KMS-11 (cell line): ENCODE results near the gene CHST8.
"Not testable (repeated sequence)": the region's sequence is repeated elsewhere in the genome, so short reads cannot be mapped to it uniquely, and the experiment has no call there.

ENCODE experiments used
- H2AFZ ChIP-seq: fragments of 200-600 bp; sonication (generic); 2 replicates; pipeline ENCODE4 v1.6.1; 2016; ENCODE audit warnings: antibody characterized with exemption, mixed run types, low read depth
- H3K27ac ChIP-seq: fragments of 200-600 bp; sonication (generic); 2 replicates; pipeline ENCODE4 v1.6.1; 2016; ENCODE audit warnings: mild to moderate bottlenecking, mixed run types
- H3K27me3 ChIP-seq: fragments of 200-600 bp; sonication (generic); 2 replicates; pipeline ENCODE4 v1.6.1; 2017; ENCODE audit warnings: mild to moderate bottlenecking, low read depth, mixed run types, moderate library complexity; ENCODE audit not compliant: insufficient read depth
- H3K36me3 ChIP-seq: fragments of 200-600 bp; sonication (generic); 2 replicates; pipeline ENCODE4 v1.6.1; 2017; ENCODE audit warnings: mild to moderate bottlenecking, mixed run types; ENCODE audit not compliant: insufficient read depth
- H3K4me1 ChIP-seq: fragments of 200-600 bp; sonication (generic); 2 replicates; pipeline ENCODE4 v1.6.1; 2016; ENCODE audit warnings: mild to moderate bottlenecking, low read depth, mixed run types; ENCODE audit not compliant: poor library complexity, severe bottlenecking
- H3K4me2 ChIP-seq: fragments of 200-600 bp; sonication (generic); 2 replicates; pipeline ENCODE4 v1.7.0; 2016; ENCODE audit warnings: mild to moderate bottlenecking, mixed run types
- H3K4me3 ChIP-seq: fragments of 200-600 bp; sonication (generic); IDR thresholded peaks from 2 replicates; pipeline ENCODE4 v1.6.1; 2017; ENCODE audit warnings: low read depth, low read length, mixed read lengths; ENCODE audit not compliant: insufficient read depth
- H3K79me2 ChIP-seq: fragments of 200-600 bp; sonication (generic); 2 replicates; pipeline ENCODE4 v1.6.1; 2016; ENCODE audit warnings: low read depth, mixed run types; ENCODE audit not compliant: insufficient read depth
- H3K9ac ChIP-seq: fragments of 200-600 bp; sonication (generic); 2 replicates; pipeline ENCODE4 v1.6.1; 2016; ENCODE audit warnings: mild to moderate bottlenecking, mixed run types
- H4K20me1 ChIP-seq: fragments of 200-600 bp; sonication (generic); 2 replicates; pipeline ENCODE4 v1.6.1; 2016; ENCODE audit warnings: mild to moderate bottlenecking, mixed run types; ENCODE audit not compliant: insufficient read depth
- CTCF ChIP-seq: fragments of 200-600 bp; sonication (generic); conservative IDR thresholded peaks from 2 replicates; pipeline ENCODE4 v1.6.1; 2017; ENCODE audit warnings: low read depth, mild to moderate bottlenecking, antibody characterized with exemption, low read length, moderate library complexity, mixed read lengths

Gene CHST8

DNA sequence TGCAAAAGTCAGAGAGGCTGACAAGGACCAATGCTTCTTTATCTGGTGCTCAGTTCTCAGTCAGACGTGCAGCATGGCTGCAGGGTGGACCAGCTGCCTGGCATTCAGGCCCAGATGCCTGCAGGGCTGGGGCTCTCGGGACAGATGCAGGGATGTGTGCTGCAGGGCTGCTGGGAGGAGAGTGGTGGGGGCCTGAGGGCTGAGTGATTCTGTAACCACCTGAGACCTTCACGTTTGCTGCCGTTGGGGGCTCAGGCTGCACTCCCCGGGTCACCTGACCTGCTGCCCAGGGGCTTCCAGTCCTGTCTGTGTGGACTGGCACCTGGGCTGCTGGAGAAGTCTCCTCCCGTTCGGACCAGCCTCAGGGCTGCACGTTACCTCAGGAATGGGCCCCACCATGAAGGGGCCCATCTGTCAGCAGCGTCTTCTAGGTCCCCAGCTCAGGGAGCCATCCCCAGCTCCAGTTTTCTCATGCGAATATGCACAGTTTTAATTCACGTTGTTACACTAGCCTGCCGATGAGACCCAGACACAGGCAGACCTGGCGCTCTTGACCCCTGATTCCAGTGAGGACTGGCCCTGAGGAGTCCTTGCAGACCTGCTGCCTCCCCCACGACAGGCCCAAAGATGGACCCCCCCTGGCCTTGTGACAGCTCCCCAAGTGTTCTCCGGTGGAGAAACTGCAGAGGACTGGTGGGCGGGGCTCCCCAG is 191.8 kb downstream of the CHST8 start:
- no peak for TF ChIP-seq CTCF
- no peak overlapping the region for H3K4me3 ChIP-seq
- no peaks in the 10 kb centered on the region for H3K27me3 ChIP-seq
- H3K4me2 ChIP-seq: no peak overlapping the region
- no peaks in the 10 kb centered on the region for H3K79me2 ChIP-seq
- no peak overlapping the region for H3K27ac ChIP-seq
- no peak overlapping the region for H2AFZ ChIP-seq
- no peaks in the 10 kb centered on the region for H3K4me1 ChIP-seq
- H3K36me3 ChIP-seq: no peaks in the 10 kb centered on the region
- no peaks in the 10 kb centered on the region for H4K20me1 ChIP-seq
- H3K9ac ChIP-seq: no peak overlapping the region

- no peak for TF ChIP-seq CTCF
- H3K79me2 ChIP-seq: no peaks in the 10 kb centered on the region
- no peaks in the 10 kb centered on the region for H4K20me1 ChIP-seq
- no peaks in the 10 kb centered on the region for H3K27me3 ChIP-seq
- H3K4me2 ChIP-seq: no peak overlapping the region
- no peak overlapping the region for H3K27ac ChIP-seq
- no peak overlapping the region for H3K9ac ChIP-seq
- no peak overlapping the region for H3K4me3 ChIP-seq
- H2AFZ ChIP-seq: no peak overlapping the region
- H3K36me3 ChIP-seq: no peaks in the 10 kb centered on the region
- H3K4me1 ChIP-seq: peaks cover 4% of the 10 kb centered on the region
Measured at GRCh38 chr19:33814181-33815165, 192.7 kb downstream of the CHST8 start.

- Histone ChIP-seq H2AFZ (no peak overlapping the region), H3K4me3 (no peak overlapping the region), H3K79me2 (no peaks in the 10 kb centered on the region), H3K4me2 (no peak overlapping the region), H4K20me1 (no peaks in the 10 kb centered on the region), H3K27ac (no peak overlapping the region), H3K4me1 (peaks cover 11% of the 10 kb centered on the region), H3K36me3 (no peaks in the 10 kb centered on the region), H3K27me3 (no peaks in the 10 kb centered on the region), H3K9ac (no peak overlapping the region)
- no peak for TF ChIP-seq CTCF
Measured at GRCh38 chr19:33815380-33816340, 193.9 kb downstream of the CHST8 start.

GRCh38 chr19:33818411-33818810 is 196.7 kb downstream of the CHST8 start:
- Histone ChIP-seq H3K79me2 (no peaks in the 10 kb centered on the region), H3K27me3 (no peaks in the 10 kb centered on the region), H2AFZ (no peak overlapping the region), H3K4me2 (no peak overlapping the region), H3K4me1 (peaks cover 11% of the 10 kb centered on the region), H3K36me3 (no peaks in the 10 kb centered on the region), H4K20me1 (no peaks in the 10 kb centered on the region), H3K9ac (no peak overlapping the region), H3K27ac (no peak overlapping the region), H3K4me3 (no peak overlapping the region)
- no peak for TF ChIP-seq CTCF

- H3K4me1 ChIP-seq: peaks cover 11% of the 10 kb centered on the region
- not testable (repeated sequence) for H3K27ac ChIP-seq, H3K36me3 ChIP-seq, H3K9ac ChIP-seq, H3K27me3 ChIP-seq, H3K4me3 ChIP-seq, H3K79me2 ChIP-seq, H4K20me1 ChIP-seq, H3K4me2 ChIP-seq
- peak overlapping the region; percentile 83; the same call in 1 of the 2 replicates for H2AFZ ChIP-seq
Measured at GRCh38 chr19:33819078-33819477, 197.3 kb downstream of the CHST8 start.
